SK-N-SH (cell line): ENCODE measurements around the gene SSTR4.

Experiments used
- ELF1 ChIP-seq: IDR thresholded peaks from 2 replicates; pipeline ENCODE4 v1.4.0; 2012
- EZH2phosphoT487 ChIP-seq: fragments of 200-600 bp; sonication (generic); IDR thresholded peaks from 2 replicates; pipeline ENCODE4 v1.6.1; 2017; ENCODE audit warnings: low read depth, mixed run types, mild to moderate bottlenecking, antibody characterized with exemption, moderate library complexity, borderline replicate concordance
- JUND ChIP-seq: IDR thresholded peaks from 2 replicates; pipeline ENCODE4 v1.4.0; 2012
- RCOR1 ChIP-seq: fragments of 150-350 bp; IDR thresholded peaks from 2 replicates; pipeline ENCODE4 v1.6.1; 2017; ENCODE audit warnings: antibody characterized with exemption, low read length
- RFX5 ChIP-seq: IDR thresholded peaks from 2 replicates; pipeline ENCODE4 v1.6.1; 2012; ENCODE audit warnings: mild to moderate bottlenecking, improper control_type of control experiment, low read length
- SIN3A ChIP-seq: IDR thresholded peaks from 2 replicates; pipeline ENCODE4 v1.6.1; 2012; ENCODE audit warnings: low read depth, mild to moderate bottlenecking, low read length, moderate library complexity, borderline replicate concordance
- SMC3 ChIP-seq: IDR thresholded peaks from 2 replicates; pipeline ENCODE4 v1.6.1; 2012; ENCODE audit warnings: low read depth, low read length, improper control_type of control experiment
- TF ChIP-seq, protein P1 (sequence below): fragments of 200-600 bp; sonication (generic); IDR thresholded peaks from 2 replicates; pipeline ENCODE4 v1.6.1; 2017; ENCODE audit warnings: antibody characterized with exemption, mild to moderate bottlenecking, moderate library complexity
- TF ChIP-seq, protein P2 (sequence below): IDR thresholded peaks from 2 replicates; pipeline ENCODE4 v1.4.0; 2012; ENCODE audit warnings: low read depth

DNA sequence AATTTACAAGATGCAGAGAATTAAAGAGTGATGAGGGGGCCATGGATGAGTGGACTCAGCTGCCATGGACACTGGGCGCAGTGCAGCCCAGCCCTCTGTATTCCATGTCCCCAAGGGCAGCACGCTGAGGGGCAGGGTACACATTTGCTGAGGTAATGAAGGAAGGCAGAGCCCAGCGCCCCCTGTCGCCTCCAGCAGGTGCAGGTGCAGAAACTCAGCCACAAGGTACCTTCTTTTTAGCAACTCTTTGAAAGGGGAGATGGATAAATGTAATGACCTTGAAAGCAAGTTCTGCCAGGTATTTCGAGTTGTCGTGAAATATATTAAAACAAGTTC lies 43.9 kb downstream of the SSTR4 start:
- TF ChIP-seq JUND (no peak), EZH2phosphoT487 (no peak), RFX5 (no peak), SMC3 (no peak), ELF1 (no peak), RCOR1 (no peak), SIN3A (no peak)
- TF ChIP-seq, protein P1, sequence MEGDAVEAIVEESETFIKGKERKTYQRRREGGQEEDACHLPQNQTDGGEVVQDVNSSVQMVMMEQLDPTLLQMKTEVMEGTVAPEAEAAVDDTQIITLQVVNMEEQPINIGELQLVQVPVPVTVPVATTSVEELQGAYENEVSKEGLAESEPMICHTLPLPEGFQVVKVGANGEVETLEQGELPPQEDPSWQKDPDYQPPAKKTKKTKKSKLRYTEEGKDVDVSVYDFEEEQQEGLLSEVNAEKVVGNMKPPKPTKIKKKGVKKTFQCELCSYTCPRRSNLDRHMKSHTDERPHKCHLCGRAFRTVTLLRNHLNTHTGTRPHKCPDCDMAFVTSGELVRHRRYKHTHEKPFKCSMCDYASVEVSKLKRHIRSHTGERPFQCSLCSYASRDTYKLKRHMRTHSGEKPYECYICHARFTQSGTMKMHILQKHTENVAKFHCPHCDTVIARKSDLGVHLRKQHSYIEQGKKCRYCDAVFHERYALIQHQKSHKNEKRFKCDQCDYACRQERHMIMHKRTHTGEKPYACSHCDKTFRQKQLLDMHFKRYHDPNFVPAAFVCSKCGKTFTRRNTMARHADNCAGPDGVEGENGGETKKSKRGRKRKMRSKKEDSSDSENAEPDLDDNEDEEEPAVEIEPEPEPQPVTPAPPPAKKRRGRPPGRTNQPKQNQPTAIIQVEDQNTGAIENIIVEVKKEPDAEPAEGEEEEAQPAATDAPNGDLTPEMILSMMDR = peak; percentile 41; the same call in 1 of the 2 replicates
- TF ChIP-seq, protein P2, sequence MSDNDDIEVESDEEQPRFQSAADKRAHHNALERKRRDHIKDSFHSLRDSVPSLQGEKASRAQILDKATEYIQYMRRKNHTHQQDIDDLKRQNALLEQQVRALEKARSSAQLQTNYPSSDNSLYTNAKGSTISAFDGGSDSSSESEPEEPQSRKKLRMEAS = no peak
